Calu3 (cell line): ENCODE measurements around the gene ORAI3. TPM values are rescaled to one million over a fixed set of nuclear protein-coding genes. Genes with fewer than 3 reads are reported as not detected.

Experiments
- BruUV-seq: library from RNA; stranded (reverse); fragments of 400-500 nt; replicated peaks from 2 replicates; lab custom pipeline; 2021; lab: Mats Ljungman, UMichigan
- CTCF ChIA-PET: fragments of 300-600 bp; sonication (Branson Sonifier 250); formaldehyde crosslinking; loops from one replicate; lab custom pipeline; 2022; ENCODE audit warnings: antibody characterized with exemption; lab: Charles Lee
- DNase-seq: peaks from one replicate; pipeline ENCODE4 v3.0.0; 2022
- H3K27ac Mint-ChIP-seq: one replicate; pipeline ENCODE4 v1.8.0; 2022; ENCODE audit warnings: mixed read lengths; ENCODE audit not compliant: unreplicated experiment
- H3K27me3 Mint-ChIP-seq: one replicate; pipeline ENCODE4 v1.8.0; 2022; ENCODE audit warnings: mixed read lengths; ENCODE audit not compliant: unreplicated experiment
- H3K36me3 Mint-ChIP-seq: one replicate; pipeline ENCODE4 v1.8.0; 2022; ENCODE audit warnings: mild to moderate bottlenecking, moderate library complexity, mixed read lengths; ENCODE audit not compliant: insufficient read depth, unreplicated experiment
- H3K4me1 Mint-ChIP-seq: one replicate; pipeline ENCODE4 v1.8.0; 2022; ENCODE audit warnings: mild to moderate bottlenecking, low read depth, mixed read lengths; ENCODE audit not compliant: unreplicated experiment
- H3K4me3 Mint-ChIP-seq: one replicate; pipeline ENCODE4 v1.8.0; 2022; ENCODE audit warnings: mild to moderate bottlenecking, low read depth, moderate library complexity, mixed read lengths; ENCODE audit not compliant: unreplicated experiment
- H3K9me3 Mint-ChIP-seq: one replicate; pipeline ENCODE4 v1.8.0; 2022; ENCODE audit warnings: low read depth, mixed read lengths; ENCODE audit not compliant: unreplicated experiment
- intact Hi-C: fragments of 100-400 bp; cut with micrococcal nuclease; formaldehyde crosslinking; loops from one replicate; pipeline ENCODE4 v1.10.0; 2022; ENCODE audit not compliant: unreplicated experiment
- total RNA-seq: library from RNA; stranded (reverse); gene quantifications from 2 replicates; pipeline ENCODE4 v1.2.3, GENCODE V29; 2022
- TF ChIP-seq, protein P1 (sequence below): fragments of 200-600 bp; IDR thresholded peaks from one replicate; pipeline ENCODE4 v1.8.0; 2022; ENCODE audit warnings: antibody characterized with exemption; ENCODE audit not compliant: unreplicated experiment

The ORAI3 gene
- total RNA-seq, 1 experiment from 2014 or later: 14.7 TPM

GRCh38 chr16:30996324-30996984 lies 47.6 kb downstream of the ORAI3 start:
- TF ChIP-seq, protein P1, sequence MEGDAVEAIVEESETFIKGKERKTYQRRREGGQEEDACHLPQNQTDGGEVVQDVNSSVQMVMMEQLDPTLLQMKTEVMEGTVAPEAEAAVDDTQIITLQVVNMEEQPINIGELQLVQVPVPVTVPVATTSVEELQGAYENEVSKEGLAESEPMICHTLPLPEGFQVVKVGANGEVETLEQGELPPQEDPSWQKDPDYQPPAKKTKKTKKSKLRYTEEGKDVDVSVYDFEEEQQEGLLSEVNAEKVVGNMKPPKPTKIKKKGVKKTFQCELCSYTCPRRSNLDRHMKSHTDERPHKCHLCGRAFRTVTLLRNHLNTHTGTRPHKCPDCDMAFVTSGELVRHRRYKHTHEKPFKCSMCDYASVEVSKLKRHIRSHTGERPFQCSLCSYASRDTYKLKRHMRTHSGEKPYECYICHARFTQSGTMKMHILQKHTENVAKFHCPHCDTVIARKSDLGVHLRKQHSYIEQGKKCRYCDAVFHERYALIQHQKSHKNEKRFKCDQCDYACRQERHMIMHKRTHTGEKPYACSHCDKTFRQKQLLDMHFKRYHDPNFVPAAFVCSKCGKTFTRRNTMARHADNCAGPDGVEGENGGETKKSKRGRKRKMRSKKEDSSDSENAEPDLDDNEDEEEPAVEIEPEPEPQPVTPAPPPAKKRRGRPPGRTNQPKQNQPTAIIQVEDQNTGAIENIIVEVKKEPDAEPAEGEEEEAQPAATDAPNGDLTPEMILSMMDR: no peak
- peak overlapping the region; percentile 74 for H3K4me3 Mint-ChIP-seq
- H3K4me1 Mint-ChIP-seq: peaks cover 20% of the 10 kb centered on the region
- no peak for DNase-seq
- intact Hi-C loops: no loop called here
- TSS peak; percentile 77 for BruUV-seq
- H3K27ac Mint-ChIP-seq: peak overlapping the region; percentile 11
- CTCF ChIA-PET: interaction anchor here (0.7 to 1.0 kb wide), 2 partner anchors 78 to 147 kb away, joined by 4 read pairs; partner anchors contain the start of genes ZNF646 and ZNF668
- no peaks in the 10 kb centered on the region for H3K9me3 Mint-ChIP-seq
- peaks cover 16% of the 10 kb centered on the region for H3K36me3 Mint-ChIP-seq
- H3K27me3 Mint-ChIP-seq: peaks cover 8% of the 10 kb centered on the region

- intact Hi-C loops: no loop called here
- H3K4me3 Mint-ChIP-seq: peak overlapping the region; percentile 74
- CTCF ChIA-PET: interaction anchor here (0.7 to 1.0 kb wide), 3 partner anchors 11 to 147 kb away, joined by 3 to 4 read pairs (median 4); partner anchors contain the start of genes ZNF646 and ZNF668
- no peaks in the 10 kb centered on the region for H3K9me3 Mint-ChIP-seq
- peaks cover 15% of the 10 kb centered on the region for H3K27me3 Mint-ChIP-seq
- H3K36me3 Mint-ChIP-seq: peaks cover 16% of the 10 kb centered on the region
- peaks cover 20% of the 10 kb centered on the region for H3K4me1 Mint-ChIP-seq
- peak; percentile 79 for DNase-seq
- peak overlapping the region; percentile 11 for H3K27ac Mint-ChIP-seq
- BruUV-seq: no TSS peak
- TF ChIP-seq, protein P1: no peak
Measured at GRCh38 chr16:30996985-30997724, 48.3 kb downstream of the ORAI3 start.

GRCh38 chr16:30997725-30998711 lies 49.1 kb downstream of the ORAI3 start:
- Mint-ChIP-seq H3K4me3 (peak overlapping the region; percentile 74), H3K27me3 (peaks cover 23% of the 10 kb centered on the region), H3K4me1 (peaks cover 20% of the 10 kb centered on the region), H3K27ac (no peak overlapping the region), H3K9me3 (no peaks in the 10 kb centered on the region), H3K36me3 (peaks cover 16% of the 10 kb centered on the region)
- CTCF ChIA-PET: interaction anchor here (0.6 to 1.1 kb wide), 4 partner anchors 12 to 201 kb away, joined by 3 to 4 read pairs (median 3); partner anchors contain the start of genes HSD3B7, ZNF646 and ZNF668
- DNase-seq: peak; percentile 47
- intact Hi-C loops: no loop called here
- BruUV-seq: no TSS peak
- TF ChIP-seq, protein P1: no peak
